ENCODE results near the gene PTPRG. TPM values are rescaled to one million over a fixed set of nuclear protein-coding genes. Genes with fewer than 3 reads are reported as not detected.
A peak's percentile ranks its signal among the peaks of the same experiment; 100 is the strongest.

The PTPRG gene
- total and polyA plus RNA-seq, 2 donors (not counting 1 experiment from before 2014, with no cell fraction given) = 67.0 to 97.9 TPM

DNA sequence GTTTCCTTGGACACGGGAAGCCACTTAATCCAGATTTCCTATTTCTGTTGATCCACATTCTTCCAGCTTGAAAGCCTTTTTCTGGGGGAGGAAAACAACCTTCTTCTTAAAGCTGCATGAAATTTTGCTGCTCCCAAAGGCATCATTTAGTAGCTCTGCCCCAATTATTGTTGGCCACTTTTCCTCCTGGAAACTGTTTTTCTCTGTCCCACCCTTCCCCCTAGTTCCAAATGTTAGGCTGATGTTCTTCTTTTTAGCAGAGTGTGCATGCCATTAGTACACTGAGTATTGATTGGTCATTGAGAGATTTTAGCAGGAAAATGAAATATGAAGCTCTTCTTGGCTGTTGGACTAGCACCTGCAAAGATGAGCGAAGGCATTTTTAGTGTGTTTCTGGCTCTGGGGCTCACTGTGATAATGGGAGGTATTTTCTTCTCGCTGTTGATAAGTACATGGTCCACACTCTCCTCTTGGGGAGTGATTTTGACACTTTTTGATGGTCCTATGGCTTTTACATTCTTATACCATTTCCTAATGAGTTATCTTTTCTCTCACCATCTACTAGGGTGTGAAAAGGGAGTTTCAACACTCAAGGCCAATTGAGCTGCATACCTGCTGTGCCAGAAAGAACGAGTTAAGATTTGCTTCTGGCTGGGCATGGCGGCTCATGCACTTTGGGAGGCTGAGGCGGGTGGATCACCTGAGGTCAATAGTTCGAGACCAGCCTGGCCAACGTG is 200.5 kb downstream of the PTPRG start:
- TF ChIP-seq, protein P1, sequence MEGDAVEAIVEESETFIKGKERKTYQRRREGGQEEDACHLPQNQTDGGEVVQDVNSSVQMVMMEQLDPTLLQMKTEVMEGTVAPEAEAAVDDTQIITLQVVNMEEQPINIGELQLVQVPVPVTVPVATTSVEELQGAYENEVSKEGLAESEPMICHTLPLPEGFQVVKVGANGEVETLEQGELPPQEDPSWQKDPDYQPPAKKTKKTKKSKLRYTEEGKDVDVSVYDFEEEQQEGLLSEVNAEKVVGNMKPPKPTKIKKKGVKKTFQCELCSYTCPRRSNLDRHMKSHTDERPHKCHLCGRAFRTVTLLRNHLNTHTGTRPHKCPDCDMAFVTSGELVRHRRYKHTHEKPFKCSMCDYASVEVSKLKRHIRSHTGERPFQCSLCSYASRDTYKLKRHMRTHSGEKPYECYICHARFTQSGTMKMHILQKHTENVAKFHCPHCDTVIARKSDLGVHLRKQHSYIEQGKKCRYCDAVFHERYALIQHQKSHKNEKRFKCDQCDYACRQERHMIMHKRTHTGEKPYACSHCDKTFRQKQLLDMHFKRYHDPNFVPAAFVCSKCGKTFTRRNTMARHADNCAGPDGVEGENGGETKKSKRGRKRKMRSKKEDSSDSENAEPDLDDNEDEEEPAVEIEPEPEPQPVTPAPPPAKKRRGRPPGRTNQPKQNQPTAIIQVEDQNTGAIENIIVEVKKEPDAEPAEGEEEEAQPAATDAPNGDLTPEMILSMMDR (conservative IDR thresholded peaks at IDR 0.05 in 1 of 2, IDR thresholded peaks at IDR 0.05 in 1 of 2; ENCODE audit: low read depth in 1 of 2, low read length in 2 of 2) = no peak
- no peak for TF ChIP-seq EZH2 (IDR thresholded peaks at IDR 0.05; ENCODE audit: low read length, missing control alignments)
- no peak overlapping the region for H3K4me3 ChIP-seq (replicated peaks in 1 of 4; ENCODE audit: control extremely low read depth in 1 of 4, insufficient read depth in 1 of 4, low read depth in 3 of 4, low read length in 4 of 4)
- no peaks in the 10 kb centered on the region for H3K27me3 ChIP-seq (ENCODE audit: control insufficient read depth, insufficient read depth, low read length)
- H3K27ac ChIP-seq (ENCODE audit: insufficient read depth, low read length) = no peak overlapping the region
- H3K9me3 ChIP-seq (ENCODE audit: control insufficient read depth, insufficient read depth, low read depth, low read length) = no peaks in the 10 kb centered on the region
- H3K79me2 ChIP-seq (ENCODE audit: control insufficient read depth, insufficient read depth, low read length) = no peaks in the 10 kb centered on the region
- H3K4me2 ChIP-seq (ENCODE audit: extremely low read depth, insufficient read depth, low read length) = no peak overlapping the region
- H3K36me3 ChIP-seq (ENCODE audit: control insufficient read depth, insufficient read depth, low read length) = no peaks in the 10 kb centered on the region
- H3K9ac ChIP-seq (ENCODE audit: insufficient read depth, low read length) = no peak overlapping the region
- no peaks in the 10 kb centered on the region for H4K20me1 ChIP-seq (ENCODE audit: control insufficient read depth, extremely low read depth, insufficient read depth, low read length)
- H3K4me1 ChIP-seq (ENCODE audit: control insufficient read depth, extremely low read depth, insufficient read depth, low read length) = no peaks in the 10 kb centered on the region
- H2AFZ ChIP-seq (ENCODE audit: low read length) = no peak overlapping the region
- DNase-seq (ENCODE audit: low read depth in 2 of 2) = no peak

DNA sequence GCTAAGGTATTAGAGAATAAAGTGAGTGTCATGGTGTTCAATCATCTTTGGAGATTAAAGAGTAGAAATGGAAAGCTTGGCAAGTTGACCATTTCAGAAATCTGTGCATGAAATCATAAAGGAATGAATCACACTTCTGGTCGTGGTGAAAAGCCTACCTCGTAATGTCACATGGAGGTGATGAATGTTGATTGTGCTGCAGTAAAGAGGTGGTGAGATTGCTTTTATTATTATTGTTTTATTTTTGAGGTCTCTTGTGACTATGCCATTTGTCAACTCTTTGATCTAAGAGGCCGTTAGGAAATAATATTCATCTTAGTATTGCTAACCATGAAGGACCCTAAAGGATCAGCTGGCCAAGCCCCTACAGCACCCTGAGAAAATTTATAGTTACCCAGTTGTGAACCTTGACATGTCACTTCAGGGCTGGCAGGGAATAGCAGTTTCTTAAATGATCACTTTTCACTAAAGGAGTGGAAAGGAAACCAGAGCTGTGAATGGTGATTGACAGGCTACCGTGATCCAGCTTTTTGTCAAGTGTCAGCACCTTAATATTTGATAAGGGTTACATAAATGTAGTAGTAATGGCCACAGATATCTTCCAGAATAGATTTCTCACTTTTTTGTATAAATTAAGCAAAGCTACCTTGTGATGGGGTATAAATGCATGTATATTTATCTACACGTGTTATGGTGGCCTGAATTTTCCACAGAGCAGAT is 203.9 kb downstream of the PTPRG start:
- H3K27me3 ChIP-seq (ENCODE audit: control insufficient read depth, insufficient read depth, low read length) = no peaks in the 10 kb centered on the region
- H2AFZ ChIP-seq (ENCODE audit: low read length) = no peak overlapping the region
- DNase-seq (ENCODE audit: low read depth in 2 of 2) = no peak
- no peaks in the 10 kb centered on the region for H4K20me1 ChIP-seq (ENCODE audit: control insufficient read depth, extremely low read depth, insufficient read depth, low read length)
- H3K4me1 ChIP-seq (ENCODE audit: control insufficient read depth, extremely low read depth, insufficient read depth, low read length) = no peaks in the 10 kb centered on the region
- H3K79me2 ChIP-seq (ENCODE audit: control insufficient read depth, insufficient read depth, low read length) = no peaks in the 10 kb centered on the region
- H3K4me2 ChIP-seq (ENCODE audit: extremely low read depth, insufficient read depth, low read length) = no peak overlapping the region
- no peaks in the 10 kb centered on the region for H3K9me3 ChIP-seq (ENCODE audit: control insufficient read depth, insufficient read depth, low read depth, low read length)
- H3K27ac ChIP-seq (ENCODE audit: insufficient read depth, low read length) = no peak overlapping the region
- TF ChIP-seq, protein P1 (conservative IDR thresholded peaks at IDR 0.05 in 1 of 2, IDR thresholded peaks at IDR 0.05 in 1 of 2; ENCODE audit: low read depth in 1 of 2, low read length in 2 of 2) = no peak
- no peak for TF ChIP-seq EZH2 (IDR thresholded peaks at IDR 0.05; ENCODE audit: low read length, missing control alignments)
- no peaks in the 10 kb centered on the region for H3K36me3 ChIP-seq (ENCODE audit: control insufficient read depth, insufficient read depth, low read length)
- H3K4me3 ChIP-seq (replicated peaks in 1 of 4; ENCODE audit: control extremely low read depth in 1 of 4, insufficient read depth in 1 of 4, low read depth in 3 of 4, low read length in 4 of 4) = no peak overlapping the region
- H3K9ac ChIP-seq (ENCODE audit: insufficient read depth, low read length) = no peak overlapping the region

DNA sequence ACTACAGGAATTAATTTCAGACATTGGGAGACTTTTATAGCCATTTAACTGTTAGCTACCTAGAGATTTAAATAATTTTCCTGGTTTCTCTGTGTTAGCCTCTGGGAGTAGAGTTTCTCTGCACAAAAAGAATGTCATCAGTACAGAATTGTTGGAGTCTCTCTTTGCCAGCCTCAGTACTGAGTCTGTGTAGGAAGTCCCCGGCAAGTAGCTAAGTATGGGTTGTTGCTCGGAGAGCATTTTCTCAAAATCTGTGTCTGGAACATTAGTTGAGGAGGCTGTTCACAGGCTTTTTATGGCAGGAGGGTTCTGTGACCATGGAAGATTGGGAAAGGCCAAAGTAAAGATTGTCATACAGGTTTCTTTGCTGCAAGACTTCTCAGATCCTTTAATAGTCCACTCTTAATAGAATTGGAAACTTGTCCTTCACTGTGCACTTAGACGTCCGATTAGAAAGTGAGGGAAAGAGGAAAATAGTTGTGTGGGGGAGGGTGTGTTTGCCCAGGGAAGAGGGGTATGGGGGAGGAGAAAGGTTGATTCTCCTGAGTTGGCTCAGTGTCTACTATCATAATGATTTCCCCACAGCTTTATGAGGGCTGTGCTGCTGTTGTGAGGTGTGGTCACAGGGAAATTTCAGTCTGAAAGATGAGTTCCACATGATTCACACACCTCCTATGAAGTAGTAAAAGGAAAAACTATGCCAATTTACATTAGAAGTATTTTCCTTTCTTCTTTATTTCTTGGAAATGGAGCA is 207.1 kb downstream of the PTPRG start:
- Histone ChIP-seq H4K20me1 (ENCODE audit: control insufficient read depth, extremely low read depth, insufficient read depth, low read length) (no peaks in the 10 kb centered on the region), H2AFZ (ENCODE audit: low read length) (no peak overlapping the region), H3K9me3 (ENCODE audit: control insufficient read depth, insufficient read depth, low read depth, low read length) (no peaks in the 10 kb centered on the region), H3K4me1 (ENCODE audit: control insufficient read depth, extremely low read depth, insufficient read depth, low read length) (peaks cover 7% of the 10 kb centered on the region), H3K36me3 (ENCODE audit: control insufficient read depth, insufficient read depth, low read length) (no peaks in the 10 kb centered on the region), H3K4me2 (ENCODE audit: extremely low read depth, insufficient read depth, low read length) (no peak overlapping the region), H3K79me2 (ENCODE audit: control insufficient read depth, insufficient read depth, low read length) (no peaks in the 10 kb centered on the region), H3K27ac (ENCODE audit: insufficient read depth, low read length) (no peak overlapping the region), H3K4me3 (replicated peaks in 1 of 4; ENCODE audit: control extremely low read depth in 1 of 4, insufficient read depth in 1 of 4, low read depth in 3 of 4, low read length in 4 of 4) (no peak overlapping the region), H3K27me3 (ENCODE audit: control insufficient read depth, insufficient read depth, low read length) (no peaks in the 10 kb centered on the region), H3K9ac (ENCODE audit: insufficient read depth, low read length) (no peak overlapping the region)
- peak in 1 of 2 donors; percentile 9 for DNase-seq (ENCODE audit: low read depth in 2 of 2)
- TF ChIP-seq, protein P1 (conservative IDR thresholded peaks at IDR 0.05 in 1 of 2, IDR thresholded peaks at IDR 0.05 in 1 of 2; ENCODE audit: low read depth in 1 of 2, low read length in 2 of 2) = no peak
- no peak for TF ChIP-seq EZH2 (IDR thresholded peaks at IDR 0.05; ENCODE audit: low read length, missing control alignments)
